HG03342 (cell line): Measurements from ENCODE around the gene GPATCH11.

Experiments used
- ATAC-seq: cut with Tn5 transposase; IDR thresholded peaks from one replicate; pipeline ENCODE4 v1.9.1; 2021; ENCODE audit warnings: mild to moderate bottlenecking, moderate library complexity; ENCODE audit not compliant: unreplicated experiment

GPATCH11 gene

DNA sequence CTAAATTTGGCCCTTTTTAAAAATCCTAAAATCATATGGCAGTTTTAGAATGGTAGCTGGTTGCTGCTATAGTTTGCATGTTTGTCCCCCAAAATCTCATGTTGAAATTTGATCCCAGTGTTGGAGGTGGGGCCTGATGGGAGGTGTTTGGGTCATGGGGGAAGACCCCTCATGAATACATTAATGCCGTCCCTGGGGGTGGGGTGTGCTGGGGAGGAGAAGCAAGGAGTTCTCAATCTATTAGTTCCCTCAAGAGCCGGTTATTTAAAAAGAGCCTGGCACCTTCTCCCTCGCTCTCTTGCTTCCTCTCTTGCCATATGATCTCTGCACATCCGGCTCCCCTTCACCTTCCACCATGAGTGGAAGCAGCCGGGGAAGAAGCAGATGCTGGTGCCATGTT is 20.8 kb downstream of the GPATCH11 start:
- ATAC-seq: no peak

DNA sequence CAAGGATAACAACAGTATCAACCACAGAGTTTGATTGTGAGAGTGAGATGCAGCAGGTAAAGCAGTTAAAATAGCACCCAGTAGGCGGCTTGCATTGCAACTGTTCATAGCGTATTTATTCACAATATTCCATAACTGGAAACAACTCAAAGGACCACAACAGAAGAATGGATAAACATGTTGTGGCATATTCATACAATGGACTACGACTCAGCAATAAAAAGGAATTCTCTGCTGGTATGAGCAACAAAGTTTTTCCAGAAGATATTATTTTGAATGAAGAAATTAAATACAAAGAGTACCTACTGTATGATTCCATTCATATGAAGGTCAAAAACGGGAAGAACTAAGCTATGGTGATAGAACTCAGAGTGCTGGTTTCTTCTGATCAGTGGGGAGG is 25.2 kb downstream of the GPATCH11 start:
- no peak for ATAC-seq

DNA sequence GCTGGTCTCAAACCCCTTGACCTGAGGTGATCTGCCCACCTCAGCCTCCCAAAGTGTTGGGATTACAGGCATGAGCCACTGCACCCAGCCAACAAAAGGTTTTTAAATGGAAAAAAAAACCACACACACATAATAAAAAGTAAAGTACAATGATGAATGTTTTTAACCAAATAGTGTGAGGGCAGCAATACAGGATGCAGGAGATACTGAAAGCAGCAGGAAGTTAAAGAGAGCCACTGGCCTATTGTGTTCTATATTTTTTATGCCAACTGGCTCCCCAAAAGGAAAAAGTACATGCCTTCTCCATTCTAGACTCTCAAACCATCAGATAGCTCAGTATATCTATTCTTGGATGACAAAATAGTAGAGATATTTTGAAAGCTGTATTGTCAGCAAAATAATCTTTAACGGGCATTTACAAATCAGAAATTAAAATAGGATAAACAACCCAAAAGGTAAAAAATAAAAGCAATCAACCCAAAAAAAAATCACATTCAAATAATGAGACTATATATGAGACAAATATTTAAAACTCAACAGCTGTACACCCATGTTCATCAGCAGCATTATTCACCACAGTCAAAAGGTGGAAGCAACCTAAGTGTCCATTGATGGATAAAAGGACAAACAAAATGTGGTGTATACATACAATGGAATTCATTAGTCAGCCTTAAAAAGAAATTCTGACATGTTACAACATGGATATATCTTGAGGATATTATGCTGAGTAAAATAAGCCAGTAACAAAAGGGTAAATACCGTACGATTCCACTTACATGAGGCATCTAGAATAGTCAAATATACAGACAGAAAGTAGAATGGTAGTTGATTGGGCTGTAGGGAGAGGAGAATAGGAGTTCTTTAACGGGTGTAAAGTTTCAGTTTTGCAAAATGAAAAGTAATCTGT is 26.2 kb downstream of the GPATCH11 start:
- ATAC-seq: no peak

DNA sequence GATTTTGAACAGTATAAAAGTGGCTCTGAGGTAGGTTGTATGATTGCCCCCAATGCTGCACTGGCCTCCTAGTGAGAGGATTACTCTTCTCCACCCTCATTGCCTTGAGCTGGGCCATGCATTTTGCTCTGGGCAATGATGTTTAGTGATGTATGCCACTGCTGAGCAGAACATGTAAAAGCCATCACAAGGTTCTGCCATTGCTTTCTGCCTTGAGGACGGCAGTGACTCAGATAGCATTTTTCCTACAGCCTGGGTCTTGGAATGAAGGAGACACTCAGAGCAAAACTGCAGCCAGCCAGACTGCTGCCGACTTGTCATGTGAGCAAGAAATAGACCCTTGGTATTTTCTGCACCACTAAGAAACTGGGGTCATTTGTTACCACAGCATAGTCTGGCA is 27.6 kb downstream of the GPATCH11 start:
- ATAC-seq: no peak

DNA sequence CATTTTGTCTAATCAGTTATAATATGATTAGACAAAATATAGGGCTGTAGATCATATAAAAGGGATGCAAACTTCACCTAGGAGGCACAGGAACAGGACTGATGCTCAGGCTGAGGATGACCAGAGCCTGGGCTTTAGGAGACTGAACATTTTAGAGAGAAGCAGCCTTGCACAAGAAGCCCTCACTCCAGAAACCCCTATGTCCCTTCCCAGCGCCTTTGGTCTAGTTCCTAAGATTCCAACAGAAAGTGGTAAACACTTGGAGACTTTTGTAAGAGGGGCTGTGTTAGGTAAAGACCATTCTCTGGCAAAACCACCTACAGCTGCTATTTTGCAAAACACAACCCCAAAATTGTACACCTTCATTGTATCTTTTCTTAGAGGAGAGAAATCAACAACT is 33.2 kb downstream of the GPATCH11 start:
- no peak for ATAC-seq

DNA sequence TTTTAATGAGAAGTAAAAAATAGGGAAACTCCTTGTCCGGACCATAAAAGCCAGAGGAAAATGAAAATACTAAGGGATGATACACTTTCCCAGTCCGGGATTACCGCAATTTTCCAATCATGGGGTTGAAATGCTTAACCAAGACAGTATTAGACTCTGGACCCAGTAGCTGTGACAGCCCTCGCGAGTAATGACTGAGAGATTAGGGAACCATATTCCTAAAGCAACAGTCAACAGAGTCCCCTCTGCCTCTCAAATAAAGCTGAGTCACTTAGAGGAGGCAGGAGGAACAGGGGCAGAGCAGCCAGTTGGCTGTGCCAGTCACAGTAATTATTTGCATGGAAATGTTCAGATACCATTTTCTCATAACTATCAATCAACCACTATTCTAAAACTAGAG is 34.8 kb downstream of the GPATCH11 start:
- no peak for ATAC-seq

DNA sequence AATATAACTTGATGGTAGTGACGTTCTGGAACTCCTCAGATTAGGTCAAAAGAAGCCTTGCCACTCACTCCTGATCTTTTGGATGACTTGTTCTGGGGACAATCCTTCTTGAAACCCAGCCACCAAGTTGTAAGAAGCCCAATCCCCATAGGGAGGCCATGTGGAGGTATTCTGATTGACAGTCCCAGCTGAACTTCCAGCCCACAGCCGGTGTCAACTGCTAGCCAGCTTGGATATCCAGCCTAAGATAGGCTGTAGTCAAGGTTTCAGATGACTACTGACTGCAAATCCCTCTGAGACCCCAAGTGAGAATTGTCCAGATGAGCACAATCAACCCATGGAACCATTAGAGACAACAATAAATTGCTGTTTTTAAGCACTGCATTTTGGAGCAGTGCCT is 41.1 kb downstream of the GPATCH11 start:
- no peak for ATAC-seq

DNA sequence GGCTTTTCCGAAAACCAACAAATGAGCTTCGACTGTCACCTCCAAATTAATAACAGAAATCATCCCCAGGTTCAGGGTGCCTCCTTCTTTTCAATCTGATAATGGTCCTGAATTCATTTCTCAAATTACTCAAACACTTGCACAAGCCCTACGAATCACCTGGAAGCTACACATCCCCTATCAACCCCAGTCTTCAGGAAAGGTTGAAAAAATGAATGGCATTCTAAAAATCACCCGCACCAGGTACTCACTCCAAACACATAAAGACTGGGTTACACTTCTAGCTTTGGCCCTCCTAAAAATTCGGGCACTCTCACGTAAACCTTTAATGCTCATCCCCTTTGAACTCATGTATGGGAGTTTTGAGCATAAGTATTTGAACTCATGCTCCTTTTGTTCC is 48.6 kb downstream of the GPATCH11 start:
- ATAC-seq: no peak

DNA sequence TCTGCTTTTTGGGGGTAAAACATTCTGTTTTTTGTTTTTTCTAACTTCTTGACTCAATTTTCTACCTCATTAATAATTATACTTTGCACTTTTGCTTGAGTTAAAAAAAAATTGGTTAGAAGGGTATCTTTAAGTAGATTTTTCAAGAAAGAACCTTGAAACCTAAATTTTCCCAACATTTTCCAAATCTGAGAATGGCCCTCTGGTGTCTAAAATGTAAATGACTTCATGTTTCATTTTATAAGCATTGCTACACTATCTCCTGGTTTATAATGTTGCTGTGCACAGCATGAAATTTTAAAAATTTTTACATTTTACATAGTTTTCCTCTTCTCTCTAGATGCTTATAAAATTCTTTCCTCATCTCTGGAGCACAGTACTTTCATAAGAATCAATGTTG is 58.2 kb downstream of the GPATCH11 start:
- ATAC-seq: no peak

DNA sequence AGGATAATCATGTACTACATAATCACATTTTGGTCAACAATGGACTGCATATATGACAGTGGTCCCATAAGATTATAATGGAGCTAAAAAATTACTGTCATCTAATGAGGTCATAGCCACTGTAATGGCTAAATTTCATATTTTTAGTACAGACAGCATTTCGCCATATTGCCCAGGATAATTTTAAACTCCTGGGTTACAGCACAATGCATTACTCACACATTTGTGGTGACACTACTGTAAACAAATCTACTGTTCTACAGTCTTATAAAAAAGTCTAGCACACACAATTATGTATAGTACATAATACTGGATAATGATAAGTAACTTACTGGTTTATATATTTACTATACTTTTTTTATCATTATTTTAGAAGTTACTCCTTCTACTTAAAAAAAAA is 59.7 kb downstream of the GPATCH11 start:
- ATAC-seq: no peak

DNA sequence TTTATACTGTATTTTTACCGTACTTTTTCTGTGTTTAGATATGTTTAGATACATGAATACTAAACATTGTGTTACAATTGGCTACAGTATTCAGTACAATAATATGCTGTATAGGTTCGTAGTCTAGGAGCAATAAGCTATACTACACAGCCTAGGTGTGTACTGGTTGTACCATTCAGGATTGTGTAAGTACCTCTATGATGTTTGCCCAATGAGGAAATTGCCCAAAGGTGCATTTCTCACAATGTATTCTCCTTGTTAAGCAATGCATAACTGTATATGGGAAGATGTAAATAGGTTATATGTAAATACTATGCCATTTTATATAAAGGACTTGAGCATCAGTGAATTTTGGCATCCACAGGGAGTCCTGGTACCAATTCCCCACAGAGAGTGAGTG is 61.7 kb downstream of the GPATCH11 start:
- no peak for ATAC-seq

DNA sequence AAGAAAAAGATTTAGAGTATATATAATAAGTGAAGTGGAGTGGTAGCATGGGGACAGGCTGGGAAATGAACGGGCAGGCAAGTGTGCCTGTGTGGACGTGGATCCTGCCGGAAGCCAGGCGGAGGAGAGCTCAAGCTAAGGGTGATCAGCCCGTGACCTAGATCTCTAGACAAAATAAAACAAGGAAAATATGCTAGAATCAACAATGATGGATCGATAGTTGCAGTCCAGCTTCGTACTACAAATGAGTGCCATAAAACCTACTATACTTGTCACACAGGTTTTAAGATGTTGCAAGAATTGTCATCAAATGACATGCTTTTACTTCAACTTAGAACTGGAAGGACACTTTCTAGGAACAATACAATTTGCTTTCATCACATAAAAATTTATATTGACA is 64.0 kb downstream of the GPATCH11 start:
- ATAC-seq: no peak
